Endodermal cell (in vitro differentiated cells): ENCODE measurements around the gene SBK2. TPM values are rescaled to one million over a fixed set of nuclear protein-coding genes. Genes with fewer than 3 reads are reported as not detected.

ENCODE experiments used
- DNase-seq: peaks from one replicate; pipeline ENCODE4 v3.0.0-alpha.2; 2017
- H3K27ac ChIP-seq: 2 replicates; pipeline ENCODE4 v1.5.1; 2013; ENCODE audit warnings: mild to moderate bottlenecking, low read depth, low read length, moderate library complexity
- H3K27me3 ChIP-seq: 2 replicates; pipeline ENCODE4 v1.6.1; 2013; ENCODE audit warnings: mild to moderate bottlenecking, low read length, moderate library complexity; ENCODE audit not compliant: insufficient read depth, control insufficient read depth, poor library complexity, severe bottlenecking
- H3K36me3 ChIP-seq: 2 replicates; pipeline ENCODE4 v1.7.0; 2013; ENCODE audit warnings: mild to moderate bottlenecking, low read length, moderate library complexity; ENCODE audit not compliant: control insufficient read depth, insufficient read depth
- H3K4me1 ChIP-seq: one replicate; pipeline ENCODE4 v1.7.0; 2013; ENCODE audit warnings: low read length; ENCODE audit not compliant: control insufficient read depth, insufficient read depth
- H3K4me3 ChIP-seq: 2 replicates; pipeline ENCODE4 v1.5.1; 2013; ENCODE audit warnings: mild to moderate bottlenecking, low read length, moderate library complexity
- H3K9ac ChIP-seq: 2 replicates; pipeline ENCODE4 v1.6.1; 2013; ENCODE audit warnings: mild to moderate bottlenecking, low read length, moderate library complexity; ENCODE audit not compliant: poor library complexity, severe bottlenecking; ENCODE audit errors: extremely low read depth
- H3K9me3 ChIP-seq: 2 replicates; pipeline ENCODE4 v1.6.1; 2013; ENCODE audit warnings: mild to moderate bottlenecking, low read length, moderate library complexity; ENCODE audit not compliant: control insufficient read depth
- H3K27ac Mint-ChIP-seq: 2 replicates; pipeline ENCODE4 v1.8.0; 2020; ENCODE audit warnings: mixed read lengths
- H3K27me3 Mint-ChIP-seq: 2 replicates; pipeline ENCODE4 v1.8.0; 2021; ENCODE audit warnings: mild to moderate bottlenecking, mixed read lengths; ENCODE audit not compliant: insufficient read depth
- H3K36me3 Mint-ChIP-seq: 2 replicates; pipeline ENCODE4 v1.8.0; 2020; ENCODE audit warnings: low read depth, mixed read lengths
- H3K4me1 Mint-ChIP-seq: 2 replicates; pipeline ENCODE4 v1.8.0; 2020; ENCODE audit warnings: mixed read lengths
- H3K4me3 Mint-ChIP-seq: 2 replicates; pipeline ENCODE4 v1.8.0; 2020; ENCODE audit warnings: mild to moderate bottlenecking, moderate library complexity, mixed read lengths
- H3K9me3 Mint-ChIP-seq: 2 replicates; pipeline ENCODE4 v1.8.0; 2020; ENCODE audit warnings: mild to moderate bottlenecking, mixed read lengths
- CTCF ChIP-seq: fragments of 200-600 bp; sonication (generic); conservative IDR thresholded peaks from 2 replicates; pipeline ENCODE4 v1.5.0; 2021; ENCODE audit warnings: antibody characterized with exemption, mild to moderate bottlenecking
- WGBS, 2 experiments: methylation state at CpG; one replicate each; pipeline versions ENCODE4 v1.1.5 to v1.1.7; 2013; ENCODE audit warnings: missing lambda C conversion rate in 2 of 2, mixed read lengths in 1 of 2; ENCODE audit not compliant: insufficient coverage in 1 of 2, insufficient read length in 1 of 2; 5-methylcytosine and 5-hydroxymethylcytosine counted together
- total RNA-seq, 2 donors: library from RNA; stranded (reverse); fragmentation: NEBNext Ultra II Directional in 1 of 2; extraction: Animal tissue kit (Norgen Biotek cat#: 25700) in 1 of 2; gene quantifications; 2 replicates in 1 of 2; 3 replicates in 1 of 2; pipeline ENCODE4 v1.2.1, GENCODE V29; 2021

The SBK2 gene
- total RNA-seq, 2 donors from 2014 or later = 3.3 to 6.6 TPM

DNA sequence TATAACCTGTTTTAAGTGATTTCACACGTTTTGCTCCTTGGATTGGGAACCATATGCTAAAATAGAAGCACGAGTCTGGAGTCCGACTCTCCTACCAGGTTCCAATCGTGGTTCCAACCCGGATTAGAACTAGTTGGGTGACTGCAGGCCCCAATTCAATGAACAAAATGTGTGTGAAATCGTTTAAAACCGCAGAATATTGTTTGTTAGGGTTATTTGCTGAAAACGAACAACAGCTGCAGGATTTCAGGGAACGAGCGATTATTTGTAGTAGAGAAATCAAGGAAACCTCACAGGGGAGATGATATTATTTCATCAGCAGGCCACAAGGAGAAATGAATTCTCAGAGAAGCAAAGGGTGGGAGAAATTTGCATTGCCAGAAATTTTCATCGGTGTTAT is 32.0 kb downstream of the SBK2 start:
- TF ChIP-seq CTCF = no peak
- no peaks in the 10 kb centered on the region for H3K36me3 ChIP-seq
- Mint-ChIP-seq H3K9me3 (peaks cover 14% of the 10 kb centered on the region), H3K27me3 (peaks cover 71% of the 10 kb centered on the region), H3K27ac (no peak overlapping the region), H3K36me3 (no peaks in the 10 kb centered on the region), H3K4me3 (no peak overlapping the region), H3K4me1 (no peaks in the 10 kb centered on the region)
- WGBS, 2 experiments = 86 to 89% methylated on average over 11 of the region's 11 CpGs
- DNase-seq = no peak
- H3K27me3 ChIP-seq = peaks cover 19% of the 10 kb centered on the region
- no peak overlapping the region for H3K27ac ChIP-seq
- no peak overlapping the region for H3K9ac ChIP-seq
- peaks cover 6% of the 10 kb centered on the region for H3K9me3 ChIP-seq
- no peaks in the 10 kb centered on the region for H3K4me1 ChIP-seq
- H3K4me3 ChIP-seq = no peak overlapping the region

GRCh38 chr19:55504252-55504603 is 32.7 kb downstream of the SBK2 start:
- Mint-ChIP-seq H3K4me3 (no peak overlapping the region), H3K27me3 (peaks cover 76% of the 10 kb centered on the region), H3K36me3 (no peaks in the 10 kb centered on the region), H3K4me1 (no peaks in the 10 kb centered on the region), H3K27ac (no peak overlapping the region), H3K9me3 (peaks cover 14% of the 10 kb centered on the region)
- WGBS, 2 experiments = 50 to 54% methylated on average over 10 to 12 of the region's 13 CpGs
- Histone ChIP-seq H3K9ac (no peak overlapping the region), H3K36me3 (no peaks in the 10 kb centered on the region), H3K9me3 (peaks cover 6% of the 10 kb centered on the region), H3K27me3 (peaks cover 19% of the 10 kb centered on the region), H3K27ac (no peak overlapping the region), H3K4me1 (no peaks in the 10 kb centered on the region), H3K4me3 (peak overlapping the region; percentile 67)
- no peak for DNase-seq
- no peak for TF ChIP-seq CTCF

DNA sequence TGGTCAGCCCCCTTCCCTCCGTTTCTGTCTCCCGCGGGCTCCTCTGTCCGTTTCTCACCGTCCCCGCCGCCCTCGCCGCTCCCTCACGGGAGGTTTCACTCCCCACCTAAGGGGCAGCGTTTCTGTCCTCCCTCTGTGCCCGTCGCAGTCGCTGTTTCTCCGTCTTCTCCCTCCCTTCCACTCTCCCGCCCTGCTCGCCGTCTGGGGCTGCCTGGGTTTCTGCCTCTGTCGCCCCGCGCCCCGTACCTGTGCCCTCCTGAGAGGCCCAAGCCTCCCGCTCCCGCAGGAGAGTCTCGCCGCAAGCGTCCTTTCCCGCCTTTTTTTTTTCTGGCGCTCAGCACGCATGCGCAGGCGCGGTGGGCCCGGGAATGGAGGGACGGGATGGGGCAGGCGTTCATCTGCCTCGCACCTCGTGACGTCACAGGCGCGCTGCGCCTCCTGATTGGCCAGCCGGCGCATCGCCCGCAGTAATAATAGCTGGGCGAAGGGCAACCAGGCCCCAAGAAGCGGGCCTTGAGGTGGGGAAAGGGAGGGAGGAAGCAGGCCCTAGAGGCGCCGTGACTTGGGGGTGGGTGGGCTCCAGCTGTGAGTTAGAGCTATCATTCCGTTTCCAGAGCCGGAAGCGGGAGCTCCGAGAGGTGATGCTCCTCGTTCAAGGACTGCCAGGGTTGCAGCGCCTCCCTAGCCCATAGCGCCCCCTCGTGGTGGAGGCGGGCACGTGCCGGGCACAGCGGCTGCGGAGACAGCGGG is 33.3 kb downstream of the SBK2 start:
- H3K9me3 ChIP-seq = peaks cover 6% of the 10 kb centered on the region
- peak; percentile 100 for TF ChIP-seq CTCF
- 30 to 32% methylated on average over 24 to 64 of the region's 64 CpGs for WGBS, 2 experiments
- H3K4me3 ChIP-seq = peak overlapping the region; percentile 67
- H3K4me1 ChIP-seq = no peaks in the 10 kb centered on the region
- Mint-ChIP-seq H3K4me1 (no peaks in the 10 kb centered on the region), H3K27ac (no peak overlapping the region), H3K36me3 (no peaks in the 10 kb centered on the region), H3K9me3 (peaks cover 14% of the 10 kb centered on the region), H3K27me3 (peaks cover 80% of the 10 kb centered on the region), H3K4me3 (peak overlapping the region; percentile 28)
- DNase-seq = peak; percentile 98
- no peaks in the 10 kb centered on the region for H3K36me3 ChIP-seq
- peaks cover 19% of the 10 kb centered on the region for H3K27me3 ChIP-seq
- H3K9ac ChIP-seq = no peak overlapping the region
- H3K27ac ChIP-seq = no peak overlapping the region
